ENCODE data around the gene RTN3. TPM values are rescaled to one million over a fixed set of nuclear protein-coding genes. Genes with fewer than 3 reads are reported as not detected.

The RTN3 gene
- total and polyA plus RNA-seq, 2 donors (not counting 1 experiment from before 2014, with no cell fraction given) = 10.1 to 24.9 TPM

DNA sequence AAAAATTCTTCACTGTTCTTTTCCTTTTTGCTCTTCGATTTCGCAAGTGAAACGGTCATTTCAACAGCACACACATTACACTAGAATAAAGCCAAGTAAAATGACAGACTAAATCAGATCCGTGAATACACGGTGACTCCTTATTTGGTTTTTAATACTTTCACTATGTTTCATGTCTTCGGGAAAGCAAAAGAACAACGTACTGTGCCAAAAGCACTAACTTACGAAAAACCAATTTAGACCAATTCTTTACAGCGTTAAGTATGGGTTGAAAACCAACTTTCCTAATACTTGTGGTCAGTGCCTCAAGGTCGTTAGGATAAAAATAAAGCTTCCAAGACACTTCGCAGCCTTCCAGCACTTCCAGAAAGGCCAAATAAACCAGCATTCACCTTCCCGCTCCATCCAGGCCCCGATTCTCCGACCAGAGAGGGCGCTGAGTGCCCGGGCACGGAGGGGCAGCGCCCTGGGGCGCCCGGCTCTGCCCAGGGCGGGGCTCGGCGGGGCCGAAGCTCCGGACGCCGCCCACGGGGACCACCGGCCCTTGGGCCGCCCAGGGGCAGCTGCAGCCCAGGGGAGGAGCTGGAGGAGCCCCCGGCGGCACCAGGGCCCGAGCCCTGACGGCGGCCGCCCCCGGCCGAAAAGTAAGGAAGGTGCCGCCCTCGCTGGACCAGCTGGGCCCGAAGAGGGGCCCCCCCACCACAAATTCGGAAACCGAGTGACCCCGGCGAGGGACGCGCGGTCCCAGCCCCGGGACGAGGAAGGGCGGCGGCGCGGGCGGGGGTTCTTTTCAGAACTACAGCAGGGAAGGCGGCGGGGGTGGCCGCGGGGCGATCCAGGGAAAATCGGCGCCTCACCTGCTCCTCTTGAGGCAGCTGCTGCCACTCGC, 10.6 kb upstream of the RTN3 start:
- Mint-ChIP-seq H3K27me3 (no peaks in the 10 kb centered on the region), H3K9me3 (ENCODE audit: insufficient read depth) (no peaks in the 10 kb centered on the region), H3K27ac (peak overlapping the region; percentile 92), H3K4me1 (peaks cover 28% of the 10 kb centered on the region), H3K4me3 (peak overlapping the region; percentile 88)
- H3K9me3 ChIP-seq (ENCODE audit: control extremely low read depth in 1 of 3, control insufficient read depth in 2 of 3, insufficient read depth in 1 of 3, low read length in 2 of 3) = no peaks in the 10 kb centered on the region
- intact Hi-C loops (cut with micrococcal nuclease) = loop anchor here (1.0 to 5.0 kb wide), 6 partner anchors 11 to 788 kb away; partner anchors contain the start of genes COX8A, RTN3 and SLC3A2
- TF ChIP-seq EZH2 (IDR thresholded peaks at IDR 0.05; ENCODE audit: borderline replicate concordance, insufficient read depth, low read depth, low read length, poor library complexity, severe bottlenecking) = no peak
- TF ChIP-seq CTCF (IDR thresholded peaks at IDR 0.05) = peak; percentile 32
- peak; percentile 60 for DNase-seq
- POLR2A ChIA-PET = interaction anchor here (0.6 to 3.0 kb wide), 4 partner anchors 10 to 266 kb away, joined by 3 to 11 read pairs (median 6); partner anchors contain the start of gene RTN3
- H3K4me3 ChIP-seq (ENCODE audit: control extremely low read depth in 1 of 5, extremely low read depth in 1 of 5, insufficient read depth in 1 of 5, low read depth in 2 of 5, low read length in 4 of 5) = peak overlapping the region; percentile 22 to 81 (median 78)
- H3K9ac ChIP-seq (ENCODE audit: low read length) = peak overlapping the region; percentile 84
- H3K27ac ChIP-seq (ENCODE audit: low read length in 2 of 2) = peak overlapping the region; percentile 62 to 73
- WGBS (ENCODE audit: insufficient coverage) = 2% methylated on average over 59 of the region's 63 CpGs
- no peaks in the 10 kb centered on the region for H3K27me3 ChIP-seq (replicated peaks in 1 of 4; ENCODE audit: control extremely low read depth in 1 of 4, control insufficient read depth in 3 of 4, insufficient read depth in 4 of 4, low read length in 3 of 4)
- peak overlapping the region; percentile 95 for H2AFZ ChIP-seq (ENCODE audit: insufficient read depth, low read depth, low read length, poor library complexity, severe bottlenecking)
- H3K4me2 ChIP-seq (replicated peaks; ENCODE audit: low read depth, low read length, poor library complexity, severe bottlenecking) = peak overlapping the region; percentile 88
- peak; percentile 25 for ATAC-seq (ENCODE audit: low read depth)
- no peaks in the 10 kb centered on the region for H3K36me3 ChIP-seq (replicated peaks in 1 of 2; ENCODE audit: control extremely low read depth in 1 of 2, control insufficient read depth in 1 of 2, extremely low read depth in 1 of 2, insufficient read depth in 2 of 2, low read length in 1 of 2)
- H3K4me1 ChIP-seq (ENCODE audit: control insufficient read depth in 2 of 2, insufficient read depth in 2 of 2, low read length in 2 of 2) = peaks cover 9 to 13% of the 10 kb centered on the region in 2 donors
- H4K20me1 ChIP-seq (ENCODE audit: control insufficient read depth, insufficient read depth, low read length, poor library complexity, severe bottlenecking) = peaks cover 24% of the 10 kb centered on the region
- CTCF ChIA-PET = interaction anchor here (0.9 to 3.7 kb wide), 12 partner anchors 8 to 477 kb away, joined by 3 to 39 read pairs (median 5); partner anchors contain the start of gene ZFTA
- H3K79me2 ChIP-seq (ENCODE audit: control insufficient read depth, insufficient read depth, low read length) = peaks cover 49% of the 10 kb centered on the region

Data from B cell (primary cell).